ENCODE measurements around the gene KRT1. TPM values are rescaled to one million over a fixed set of nuclear protein-coding genes. Genes with fewer than 3 reads are reported as not detected.
"Not testable (repeated sequence)": the region's sequence is repeated elsewhere in the genome, so short reads cannot be mapped to it uniquely, and the experiment has no call there.

The KRT1 gene
- polyA plus RNA-seq, 3 donors from 2014 or later: not detected

- H3K27me3 Mint-ChIP-seq (ENCODE audit: low read depth in 3 of 3): peaks cover 1 to 11% (median 7%) of the 10 kb centered on the region in 3 donors
- no peaks in the 10 kb centered on the region for H3K9me3 Mint-ChIP-seq
- DNase-seq: no peak
- peaks cover 0 to 6% of the 10 kb centered on the region in 2 donors for H3K4me1 Mint-ChIP-seq
- H3K4me3 Mint-ChIP-seq: no peak overlapping the region
- H3K36me3 Mint-ChIP-seq: peaks cover 0 to 4% (median 0%) of the 10 kb centered on the region in 3 donors
- no peak overlapping the region for H3K27ac Mint-ChIP-seq
Observed at GRCh38 chr12:52673217-52673616, 7.0 kb downstream of the KRT1 start.

DNA sequence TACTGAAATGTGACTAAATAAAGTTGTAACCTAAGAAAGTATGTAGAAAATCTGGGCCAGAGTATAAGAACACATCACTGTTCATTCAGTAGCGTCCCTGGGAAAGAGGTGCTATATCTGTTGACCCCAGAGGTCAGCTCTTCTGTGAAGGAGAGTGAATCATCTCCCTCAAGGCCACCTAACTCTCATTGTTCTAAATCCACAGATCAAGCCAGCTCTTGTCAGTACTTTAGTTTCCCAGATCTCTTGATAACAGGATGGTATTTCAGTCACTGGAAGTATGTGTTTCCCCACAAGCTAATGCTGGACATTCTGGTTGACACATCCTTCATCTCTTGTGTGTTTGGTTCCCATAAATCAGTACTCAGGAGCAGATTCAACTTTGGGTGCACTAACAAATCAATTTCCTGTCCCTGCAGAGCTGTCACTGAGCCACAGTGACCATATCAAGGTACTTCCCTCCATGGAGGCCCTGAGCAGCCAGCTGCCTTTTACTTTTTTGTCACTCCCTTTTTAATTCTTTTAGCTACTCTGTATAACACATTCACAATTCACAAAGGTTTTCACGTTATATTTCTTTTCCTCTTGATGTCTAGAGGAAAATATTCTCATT, 7.8 kb downstream of the KRT1 start:
- no peaks in the 10 kb centered on the region for H3K9me3 Mint-ChIP-seq
- no peak overlapping the region for H3K4me3 Mint-ChIP-seq
- no peak for DNase-seq
- H3K27me3 Mint-ChIP-seq (ENCODE audit: low read depth in 3 of 3): peaks cover 3 to 11% (median 5%) of the 10 kb centered on the region in 3 donors
- H3K36me3 Mint-ChIP-seq: peaks cover 0 to 4% (median 0%) of the 10 kb centered on the region in 3 donors
- no peak overlapping the region for H3K27ac Mint-ChIP-seq
- H3K4me1 Mint-ChIP-seq: peaks cover 0 to 6% of the 10 kb centered on the region in 2 donors

DNA sequence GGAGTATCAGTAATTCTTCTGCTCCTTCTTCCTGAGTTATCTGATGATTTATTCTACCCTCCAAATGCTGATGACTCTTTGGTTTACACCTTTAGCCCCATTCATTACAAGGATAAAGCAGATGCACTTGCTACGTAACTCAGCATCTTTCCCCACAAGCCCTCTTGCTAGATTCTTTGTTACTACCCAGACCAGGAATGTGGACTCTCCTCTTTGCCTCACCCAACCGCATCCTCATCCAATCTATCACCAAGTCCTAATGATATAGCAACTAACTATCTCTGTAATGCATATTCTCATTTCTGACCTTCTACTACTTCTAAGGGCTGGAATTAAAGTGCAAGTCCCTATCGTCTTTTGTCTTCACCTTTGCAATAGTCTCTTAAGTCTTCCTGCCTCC, 9.2 kb downstream of the KRT1 start:
- Mint-ChIP-seq H3K9me3 (no peaks in the 10 kb centered on the region), H3K4me1 (peaks cover 0 to 6% of the 10 kb centered on the region in 2 donors), H3K4me3 (no peak overlapping the region), H3K27ac (no peak overlapping the region), H3K36me3 (peaks cover 0 to 4% (median 0%) of the 10 kb centered on the region in 3 donors), H3K27me3 (ENCODE audit: low read depth in 3 of 3) (peaks cover 3 to 7% (median 5%) of the 10 kb centered on the region in 3 donors)
- no peak for DNase-seq

- Mint-ChIP-seq H3K9me3 (no peaks in the 10 kb centered on the region), H3K27me3 (ENCODE audit: low read depth in 3 of 3) (peaks cover 2 to 6% (median 2%) of the 10 kb centered on the region in 3 donors), H3K27ac (no peak overlapping the region), H3K4me3 (no peak overlapping the region), H3K4me1 (peaks cover 0 to 6% of the 10 kb centered on the region in 2 donors), H3K36me3 (peaks cover 0 to 4% (median 0%) of the 10 kb centered on the region in 3 donors)
- no peak for DNase-seq
Observed at GRCh38 chr12:52670506-52670905, 9.7 kb downstream of the KRT1 start.

DNA sequence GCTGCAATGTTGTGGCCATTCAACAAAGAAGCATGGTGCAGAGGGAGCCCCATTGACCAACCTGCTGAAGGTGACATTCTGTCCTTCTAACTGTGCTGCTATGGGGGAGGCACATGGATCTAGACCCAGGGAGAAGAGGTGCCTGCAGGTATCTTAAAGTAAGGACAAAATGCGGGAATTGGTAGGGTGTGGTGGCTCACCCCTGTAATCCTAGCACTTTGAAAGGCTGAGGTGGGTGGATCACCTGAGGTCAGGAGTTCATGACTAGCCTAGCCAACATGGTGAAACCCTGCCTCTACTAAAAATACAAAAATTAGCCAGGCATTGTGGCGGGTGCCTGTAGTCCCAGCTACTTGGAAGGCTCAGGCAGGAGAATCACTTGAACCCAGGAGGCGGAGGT, 10.3 kb downstream of the KRT1 start:
- H3K27me3 Mint-ChIP-seq (ENCODE audit: low read depth in 3 of 3); DNase-seq; H3K4me1 Mint-ChIP-seq; H3K36me3 Mint-ChIP-seq; H3K9me3 Mint-ChIP-seq; H3K4me3 Mint-ChIP-seq: not testable (repeated sequence)
- H3K27ac Mint-ChIP-seq: peak overlapping the region in 1 of 6 donors; percentile 19

- Mint-ChIP-seq H3K36me3 (peaks cover 0 to 4% (median 0%) of the 10 kb centered on the region in 3 donors), H3K4me3 (no peak overlapping the region), H3K4me1 (peaks cover 0 to 3% of the 10 kb centered on the region in 2 donors), H3K27me3 (ENCODE audit: low read depth in 3 of 3) (peaks cover 2% of the 10 kb centered on the region in 3 donors), H3K9me3 (no peaks in the 10 kb centered on the region), H3K27ac (peak overlapping the region in 1 of 6 donors; percentile 19)
- DNase-seq: no peak
Observed at GRCh38 chr12:52669426-52669825, 10.8 kb downstream of the KRT1 start.

- Mint-ChIP-seq H3K9me3 (no peaks in the 10 kb centered on the region), H3K36me3 (peaks cover 0 to 4% (median 0%) of the 10 kb centered on the region in 3 donors), H3K27me3 (ENCODE audit: low read depth in 3 of 3) (peaks cover 0 to 2% (median 0%) of the 10 kb centered on the region in 3 donors), H3K4me1 (peaks cover 3 to 7% of the 10 kb centered on the region in 2 donors), H3K27ac (peak overlapping the region in 2 of 6 donors; percentile 6 to 49), H3K4me3 (no peak overlapping the region)
- DNase-seq: no peak
Observed at GRCh38 chr12:52667931-52668330, 12.3 kb downstream of the KRT1 start.

DNA sequence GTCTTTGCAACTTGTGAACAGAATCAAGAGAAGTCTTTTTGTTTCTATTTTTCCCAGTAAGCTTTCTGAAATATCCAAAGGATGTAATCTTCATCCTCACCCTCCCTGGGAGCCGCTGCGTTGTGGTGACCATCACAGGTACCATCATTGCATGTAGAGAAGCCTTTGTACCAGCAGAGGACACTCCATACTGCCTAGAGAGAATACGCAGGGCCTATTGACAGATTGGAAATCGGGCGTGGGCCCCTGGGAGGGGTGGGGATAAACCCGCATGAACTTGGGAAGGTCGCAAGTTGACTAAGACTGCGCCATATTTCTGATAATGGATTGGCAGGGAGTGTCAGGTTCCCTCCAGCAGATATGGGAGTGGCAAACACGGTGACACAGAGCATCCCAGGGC, 12.7 kb downstream of the KRT1 start:
- peaks cover 8 to 11% of the 10 kb centered on the region in 2 donors for H3K4me1 Mint-ChIP-seq
- H3K9me3 Mint-ChIP-seq: no peaks in the 10 kb centered on the region
- no peak for DNase-seq
- peak overlapping the region in 2 of 6 donors; percentile 32 to 54 for H3K27ac Mint-ChIP-seq
- peaks cover 0 to 2% (median 0%) of the 10 kb centered on the region in 3 donors for H3K27me3 Mint-ChIP-seq (ENCODE audit: low read depth in 3 of 3)
- H3K36me3 Mint-ChIP-seq: peaks cover 0 to 4% (median 0%) of the 10 kb centered on the region in 3 donors
- H3K4me3 Mint-ChIP-seq: no peak overlapping the region

- H3K27me3 Mint-ChIP-seq (ENCODE audit: low read depth in 3 of 3): peaks cover 0 to 2% (median 0%) of the 10 kb centered on the region in 3 donors
- no peak for DNase-seq
- H3K36me3 Mint-ChIP-seq: peaks cover 0 to 4% (median 0%) of the 10 kb centered on the region in 3 donors
- peak overlapping the region in 1 of 6 donors; percentile 46 for H3K27ac Mint-ChIP-seq
- H3K9me3 Mint-ChIP-seq: no peaks in the 10 kb centered on the region
- peaks cover 18 to 21% of the 10 kb centered on the region in 2 donors for H3K4me1 Mint-ChIP-seq
- no peak overlapping the region for H3K4me3 Mint-ChIP-seq
Observed at GRCh38 chr12:52666471-52666870, 13.7 kb downstream of the KRT1 start.

- DNase-seq: no peak
- Mint-ChIP-seq H3K27me3 (ENCODE audit: low read depth in 3 of 3) (peaks cover 0 to 6% (median 2%) of the 10 kb centered on the region in 3 donors), H3K4me3 (no peak overlapping the region), H3K4me1 (peaks cover 18 to 33% of the 10 kb centered on the region in 2 donors), H3K36me3 (peaks cover 0 to 4% (median 0%) of the 10 kb centered on the region in 3 donors), H3K27ac (peak overlapping the region in 4 of 6 donors; percentile 61 to 91 (median 83)), H3K9me3 (no peaks in the 10 kb centered on the region)
Observed at GRCh38 chr12:52663420-52663819, 16.8 kb downstream of the KRT1 start.

- DNase-seq: no peak
- peak overlapping the region; percentile 78 to 94 (median 88) for H3K27ac Mint-ChIP-seq
- H3K4me1 Mint-ChIP-seq: peaks cover 18 to 33% of the 10 kb centered on the region in 2 donors
- H3K27me3 Mint-ChIP-seq (ENCODE audit: low read depth in 3 of 3): peaks cover 2 to 4% (median 2%) of the 10 kb centered on the region in 3 donors
- H3K4me3 Mint-ChIP-seq: peak overlapping the region in 3 of 5 donors; percentile 7 to 72 (median 67)
- H3K36me3 Mint-ChIP-seq: peaks cover 0 to 4% (median 0%) of the 10 kb centered on the region in 3 donors
- no peaks in the 10 kb centered on the region for H3K9me3 Mint-ChIP-seq
Observed at GRCh38 chr12:52662918-52663229, 17.3 kb downstream of the KRT1 start.

GRCh38 chr12:52662093-52662917, 17.9 kb downstream of the KRT1 start:
- H3K27me3 Mint-ChIP-seq (ENCODE audit: low read depth in 3 of 3): peaks cover 2 to 4% (median 2%) of the 10 kb centered on the region in 3 donors
- H3K27ac Mint-ChIP-seq: peak overlapping the region; percentile 78 to 94 (median 88)
- peak; percentile 58 to 70 (median 58) for DNase-seq
- peak overlapping the region; percentile 38 to 72 (median 62) for H3K4me3 Mint-ChIP-seq
- H3K9me3 Mint-ChIP-seq: no peaks in the 10 kb centered on the region
- H3K36me3 Mint-ChIP-seq: peaks cover 0 to 4% (median 0%) of the 10 kb centered on the region in 3 donors
- peaks cover 18 to 33% of the 10 kb centered on the region in 2 donors for H3K4me1 Mint-ChIP-seq

DNA sequence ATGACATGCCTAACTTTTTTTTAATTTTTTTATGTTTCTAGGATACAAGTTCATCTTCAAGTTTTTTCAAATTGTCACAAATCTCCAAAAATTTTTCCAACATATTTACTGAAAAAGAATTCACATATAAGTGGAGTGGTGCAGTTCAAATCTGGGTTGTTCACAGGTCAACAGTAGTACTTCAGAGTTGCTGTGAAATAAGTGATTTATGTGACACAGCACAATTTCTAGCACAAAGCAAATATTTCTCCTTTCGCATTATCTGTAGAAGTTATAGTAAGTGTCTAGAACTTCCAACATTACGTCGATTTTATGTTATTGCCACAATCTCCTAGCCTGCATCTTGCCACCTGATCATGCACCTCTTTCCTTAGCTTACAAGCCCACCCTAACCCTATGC, 18.5 kb downstream of the KRT1 start:
- Mint-ChIP-seq H3K4me1 (peaks cover 18 to 33% of the 10 kb centered on the region in 2 donors), H3K4me3 (peak overlapping the region; percentile 38 to 72 (median 62)), H3K36me3 (peaks cover 0 to 4% (median 0%) of the 10 kb centered on the region in 3 donors), H3K27me3 (ENCODE audit: low read depth in 3 of 3) (peaks cover 2 to 4% (median 2%) of the 10 kb centered on the region in 3 donors), H3K27ac (peak overlapping the region; percentile 78 to 94 (median 88)), H3K9me3 (no peaks in the 10 kb centered on the region)
- no peak for DNase-seq
